HepG2 (cell line): ENCODE data around the gene MRPL57.

Experiments used
- FOXP1 ChIP-seq, 2 experiments: fragments of 450-650 bp in 1 of 2; IDR thresholded peaks; 2 replicates each; pipeline ENCODE4 v1.6.1; 2017 to 2018; ENCODE audit warnings: antibody characterized with exemption in 1 of 2
- PHF8 ChIP-seq: sonication (generic); formaldehyde crosslinking; IDR thresholded peaks from 2 replicates; pipeline ENCODE4 v1.5.0; 2020; ENCODE audit warnings: missing genetic modification reagents
- SMAD1 ChIP-seq: sonication (generic); formaldehyde crosslinking; IDR thresholded peaks from 2 replicates; pipeline ENCODE4 v1.4.0; 2020; ENCODE audit warnings: missing genetic modification reagents, low read depth, mild to moderate bottlenecking, borderline replicate concordance
- TEAD2 ChIP-seq: sonication (generic); formaldehyde crosslinking; IDR thresholded peaks from 2 replicates; pipeline ENCODE4 v1.9.0; 2021; ENCODE audit warnings: missing genetic modification reagents
- TF ChIP-seq, protein P1 (sequence below): sonication (generic); formaldehyde crosslinking; IDR thresholded peaks from 2 replicates; pipeline ENCODE4 v1.5.0; 2020; ENCODE audit warnings: mild to moderate bottlenecking, missing genetic modification reagents, moderate library complexity

DNA sequence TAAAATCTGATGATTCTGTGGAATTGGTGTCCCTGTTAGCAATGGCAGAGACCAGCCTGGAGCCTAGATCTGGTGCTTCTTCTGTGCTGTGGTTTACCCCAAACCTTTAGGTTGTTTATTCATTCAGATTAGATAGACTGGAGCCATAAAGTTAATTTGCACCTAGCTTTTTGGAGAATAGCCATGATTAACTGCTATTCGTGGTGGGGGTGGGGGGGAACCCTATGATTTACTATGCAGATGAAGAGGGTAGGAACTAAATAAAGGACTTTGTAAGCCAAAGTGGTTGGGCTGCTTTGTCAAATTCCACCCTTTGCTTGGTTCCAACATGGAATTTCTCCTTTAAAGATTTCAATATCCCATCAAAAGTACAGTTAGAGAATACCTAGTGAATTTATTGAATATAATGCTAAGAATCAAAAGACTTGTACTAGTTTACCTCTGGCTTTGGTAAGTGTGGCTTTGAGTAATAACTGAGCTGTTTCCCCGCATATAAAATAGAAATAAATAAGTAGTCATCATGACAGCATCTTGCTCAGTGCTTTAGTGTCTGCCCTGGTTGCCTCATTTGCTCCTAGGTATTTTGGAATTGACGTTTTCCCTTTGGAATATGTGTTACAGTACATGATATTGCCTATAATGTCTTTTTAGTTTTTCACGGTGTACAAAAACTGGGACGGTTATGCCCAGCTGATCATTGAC, 27.8 kb upstream of the MRPL57 start:
- TF ChIP-seq SMAD1 (CRISPR knock-in tag) (no peak), PHF8 (CRISPR knock-in tag) (no peak), TEAD2 (CRISPR knock-in tag) (no peak), FOXP1 (IDR thresholded peaks at IDR 0.05) (no peak), FOXP1 (CRISPR knock-in tag; IDR thresholded peaks at IDR 0.05) (no peak)
- TF ChIP-seq, protein P1, sequence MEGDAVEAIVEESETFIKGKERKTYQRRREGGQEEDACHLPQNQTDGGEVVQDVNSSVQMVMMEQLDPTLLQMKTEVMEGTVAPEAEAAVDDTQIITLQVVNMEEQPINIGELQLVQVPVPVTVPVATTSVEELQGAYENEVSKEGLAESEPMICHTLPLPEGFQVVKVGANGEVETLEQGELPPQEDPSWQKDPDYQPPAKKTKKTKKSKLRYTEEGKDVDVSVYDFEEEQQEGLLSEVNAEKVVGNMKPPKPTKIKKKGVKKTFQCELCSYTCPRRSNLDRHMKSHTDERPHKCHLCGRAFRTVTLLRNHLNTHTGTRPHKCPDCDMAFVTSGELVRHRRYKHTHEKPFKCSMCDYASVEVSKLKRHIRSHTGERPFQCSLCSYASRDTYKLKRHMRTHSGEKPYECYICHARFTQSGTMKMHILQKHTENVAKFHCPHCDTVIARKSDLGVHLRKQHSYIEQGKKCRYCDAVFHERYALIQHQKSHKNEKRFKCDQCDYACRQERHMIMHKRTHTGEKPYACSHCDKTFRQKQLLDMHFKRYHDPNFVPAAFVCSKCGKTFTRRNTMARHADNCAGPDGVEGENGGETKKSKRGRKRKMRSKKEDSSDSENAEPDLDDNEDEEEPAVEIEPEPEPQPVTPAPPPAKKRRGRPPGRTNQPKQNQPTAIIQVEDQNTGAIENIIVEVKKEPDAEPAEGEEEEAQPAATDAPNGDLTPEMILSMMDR (CRISPR knock-in tag), result no peak
